Subcutaneous adipose tissue (tissue), 4 donors: Measurements from ENCODE around the gene TYMS. TPM values are rescaled to one million over a fixed set of nuclear protein-coding genes. Genes with fewer than 3 reads are reported as not detected.

Source experiments
- total RNA-seq, 4 donors: library from RNA; depleted of rRNA; stranded (reverse); fragments of >200 nt; gene quantifications; one replicate each; pipeline ENCODE4 v1.1.0, GENCODE V29; 2016
- TF ChIP-seq, protein P1 (sequence below): fragments of 450-650 bp; IDR thresholded peaks from one replicate; pipeline ENCODE4 v1.5.1; 2016; ENCODE audit warnings: low read depth, mild to moderate bottlenecking, control low read depth, antibody characterized with exemption, moderate library complexity

TYMS gene
- total RNA-seq, 4 donors from 2014 or later = 3.3 to 10.2 (median 4.3) TPM; not detected in 1

- TF ChIP-seq, protein P1, sequence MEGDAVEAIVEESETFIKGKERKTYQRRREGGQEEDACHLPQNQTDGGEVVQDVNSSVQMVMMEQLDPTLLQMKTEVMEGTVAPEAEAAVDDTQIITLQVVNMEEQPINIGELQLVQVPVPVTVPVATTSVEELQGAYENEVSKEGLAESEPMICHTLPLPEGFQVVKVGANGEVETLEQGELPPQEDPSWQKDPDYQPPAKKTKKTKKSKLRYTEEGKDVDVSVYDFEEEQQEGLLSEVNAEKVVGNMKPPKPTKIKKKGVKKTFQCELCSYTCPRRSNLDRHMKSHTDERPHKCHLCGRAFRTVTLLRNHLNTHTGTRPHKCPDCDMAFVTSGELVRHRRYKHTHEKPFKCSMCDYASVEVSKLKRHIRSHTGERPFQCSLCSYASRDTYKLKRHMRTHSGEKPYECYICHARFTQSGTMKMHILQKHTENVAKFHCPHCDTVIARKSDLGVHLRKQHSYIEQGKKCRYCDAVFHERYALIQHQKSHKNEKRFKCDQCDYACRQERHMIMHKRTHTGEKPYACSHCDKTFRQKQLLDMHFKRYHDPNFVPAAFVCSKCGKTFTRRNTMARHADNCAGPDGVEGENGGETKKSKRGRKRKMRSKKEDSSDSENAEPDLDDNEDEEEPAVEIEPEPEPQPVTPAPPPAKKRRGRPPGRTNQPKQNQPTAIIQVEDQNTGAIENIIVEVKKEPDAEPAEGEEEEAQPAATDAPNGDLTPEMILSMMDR = no peak
These were observed 19.7 kb downstream of the TYMS start for GRCh38 chr18:677145-677544.

- TF ChIP-seq, protein P1 = no peak
These were observed 20.5 kb downstream of the TYMS start for GRCh38 chr18:677951-678381.

DNA sequence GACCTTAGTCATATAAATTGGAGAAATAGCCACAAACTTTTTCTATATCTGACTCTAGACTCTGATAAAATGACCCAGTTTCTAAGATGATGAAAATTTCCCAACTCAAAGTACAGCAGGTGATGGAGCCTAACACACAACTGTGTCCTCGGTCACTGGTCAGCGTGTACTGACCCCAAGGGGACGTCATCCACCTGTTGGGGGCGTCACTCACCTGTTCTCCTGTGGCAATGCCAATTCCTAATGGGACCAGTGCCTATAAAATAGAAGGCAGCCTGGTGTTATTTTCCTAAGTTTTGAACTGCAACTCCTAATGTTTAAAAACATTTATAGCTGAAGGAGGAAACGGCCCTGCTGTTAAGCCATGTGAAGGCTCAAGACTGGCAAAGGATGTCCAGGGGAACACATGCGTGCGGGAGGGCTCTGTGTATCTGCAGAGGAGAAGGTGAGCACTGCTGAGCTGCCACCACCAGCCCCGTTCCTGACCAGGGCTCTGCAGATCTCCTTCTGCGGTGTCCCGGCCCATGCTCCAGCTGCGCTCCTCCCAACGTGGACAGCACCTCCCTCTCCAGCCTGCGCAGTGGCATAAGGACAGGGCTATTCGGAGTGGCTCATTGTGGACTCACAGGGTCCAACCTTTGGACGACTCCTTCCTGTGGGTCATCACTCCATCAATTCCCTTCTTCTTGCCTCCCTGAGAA lies 21.2 kb downstream of the TYMS start:
- TF ChIP-seq, protein P1 = no peak

- TF ChIP-seq, protein P1 = no peak
These were observed 22.1 kb downstream of the TYMS start for GRCh38 chr18:679516-679915.

DNA sequence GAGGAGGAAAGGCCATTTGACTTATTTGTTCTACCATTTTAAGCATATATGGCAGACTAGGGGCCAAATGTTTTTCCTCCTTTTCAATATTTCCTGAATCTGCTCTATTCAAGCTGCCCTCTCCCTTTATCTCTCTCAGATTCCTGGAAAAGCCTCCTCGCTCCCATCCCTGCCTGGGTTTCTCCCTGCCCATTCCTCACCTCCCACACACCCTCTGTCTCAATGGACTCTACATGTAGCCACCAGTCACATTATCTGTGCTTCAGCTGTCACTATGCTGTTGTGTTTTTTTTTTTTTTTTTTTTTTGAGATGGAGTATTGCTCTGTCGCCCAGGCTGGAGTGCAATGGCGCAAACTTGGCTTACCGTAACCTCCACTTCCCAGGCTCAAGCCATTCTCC lies 22.9 kb downstream of the TYMS start:
- TF ChIP-seq, protein P1 = no peak

DNA sequence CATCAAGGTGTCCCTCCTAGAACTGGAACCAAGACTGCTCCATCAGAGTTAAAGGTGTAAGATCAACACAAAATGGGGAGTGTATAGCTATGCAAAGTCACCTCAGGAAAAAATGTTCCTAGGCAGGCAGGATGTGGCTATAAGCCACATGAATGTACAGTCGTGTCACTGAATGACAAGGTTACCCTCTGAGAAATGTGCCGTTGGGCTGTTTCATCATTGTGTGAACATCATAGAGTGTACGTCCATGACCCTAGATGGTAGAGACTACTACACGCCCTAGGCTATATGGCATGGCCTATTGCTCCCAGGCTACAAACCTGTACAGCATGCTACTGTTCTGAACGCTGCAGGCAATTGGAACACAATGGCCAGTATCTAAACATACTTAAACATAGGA lies 24.5 kb downstream of the TYMS start:
- TF ChIP-seq, protein P1 = no peak

DNA sequence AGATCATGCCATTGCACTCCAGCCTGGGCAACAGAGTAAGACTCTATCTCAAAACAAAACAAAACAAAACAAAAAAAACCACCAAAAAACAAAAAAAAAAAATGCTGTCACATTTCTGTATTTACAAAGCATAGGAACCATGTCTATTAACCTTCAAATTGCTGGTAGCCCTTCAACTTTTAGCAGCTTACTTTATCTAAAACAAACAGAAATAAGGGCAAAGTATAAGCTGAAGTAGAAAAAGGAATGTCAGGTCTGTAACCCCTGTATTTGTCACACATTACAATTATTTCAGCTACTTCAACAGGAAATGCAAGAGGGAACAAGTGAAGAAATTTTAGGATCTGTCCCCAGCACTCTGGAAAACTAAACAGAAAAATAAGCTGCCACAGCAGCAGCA lies 25.4 kb downstream of the TYMS start:
- TF ChIP-seq, protein P1 = no peak
